GM20000 (cell line): ENCODE results near the gene DNM2.

ENCODE experiments used
- DNase-seq: peaks from one replicate; pipeline ENCODE4 v3.0.0; 2012; ENCODE audit warnings: low spot score
- TF ChIP-seq, protein P1 (sequence below): IDR thresholded peaks from 2 replicates; pipeline ENCODE4 v1.5.1; 2012; ENCODE audit warnings: mild to moderate bottlenecking, control low read depth; ENCODE audit errors: extremely low read depth, missing control alignments

DNM2 gene

DNA sequence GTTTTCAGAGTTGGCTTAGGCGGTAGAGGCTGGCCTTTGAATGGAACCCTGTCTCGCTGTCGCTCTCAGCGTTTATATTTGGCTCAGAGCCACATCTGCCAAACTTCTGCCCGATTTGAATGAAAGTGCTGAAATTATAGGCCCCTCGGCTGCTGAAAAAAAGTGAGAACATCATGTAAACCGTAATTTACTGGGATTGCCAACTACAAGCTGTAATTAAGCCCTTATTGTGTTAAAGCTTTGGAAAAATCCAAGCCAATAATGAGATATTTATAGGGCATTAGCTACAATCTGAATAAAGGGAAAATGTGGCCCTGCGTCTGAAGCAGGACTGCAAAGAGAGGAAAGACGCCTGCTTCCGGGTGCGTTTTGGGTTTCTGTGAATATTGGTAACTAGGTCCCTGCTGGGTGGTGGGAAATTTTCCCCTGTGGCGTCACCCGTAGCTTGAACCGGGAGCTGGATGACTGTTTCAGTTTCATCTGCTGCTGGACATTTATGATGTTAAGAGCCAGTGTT is 9.9 kb downstream of the DNM2 start:
- DNase-seq, result no peak
- TF ChIP-seq, protein P1, sequence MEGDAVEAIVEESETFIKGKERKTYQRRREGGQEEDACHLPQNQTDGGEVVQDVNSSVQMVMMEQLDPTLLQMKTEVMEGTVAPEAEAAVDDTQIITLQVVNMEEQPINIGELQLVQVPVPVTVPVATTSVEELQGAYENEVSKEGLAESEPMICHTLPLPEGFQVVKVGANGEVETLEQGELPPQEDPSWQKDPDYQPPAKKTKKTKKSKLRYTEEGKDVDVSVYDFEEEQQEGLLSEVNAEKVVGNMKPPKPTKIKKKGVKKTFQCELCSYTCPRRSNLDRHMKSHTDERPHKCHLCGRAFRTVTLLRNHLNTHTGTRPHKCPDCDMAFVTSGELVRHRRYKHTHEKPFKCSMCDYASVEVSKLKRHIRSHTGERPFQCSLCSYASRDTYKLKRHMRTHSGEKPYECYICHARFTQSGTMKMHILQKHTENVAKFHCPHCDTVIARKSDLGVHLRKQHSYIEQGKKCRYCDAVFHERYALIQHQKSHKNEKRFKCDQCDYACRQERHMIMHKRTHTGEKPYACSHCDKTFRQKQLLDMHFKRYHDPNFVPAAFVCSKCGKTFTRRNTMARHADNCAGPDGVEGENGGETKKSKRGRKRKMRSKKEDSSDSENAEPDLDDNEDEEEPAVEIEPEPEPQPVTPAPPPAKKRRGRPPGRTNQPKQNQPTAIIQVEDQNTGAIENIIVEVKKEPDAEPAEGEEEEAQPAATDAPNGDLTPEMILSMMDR, result no peak

DNA sequence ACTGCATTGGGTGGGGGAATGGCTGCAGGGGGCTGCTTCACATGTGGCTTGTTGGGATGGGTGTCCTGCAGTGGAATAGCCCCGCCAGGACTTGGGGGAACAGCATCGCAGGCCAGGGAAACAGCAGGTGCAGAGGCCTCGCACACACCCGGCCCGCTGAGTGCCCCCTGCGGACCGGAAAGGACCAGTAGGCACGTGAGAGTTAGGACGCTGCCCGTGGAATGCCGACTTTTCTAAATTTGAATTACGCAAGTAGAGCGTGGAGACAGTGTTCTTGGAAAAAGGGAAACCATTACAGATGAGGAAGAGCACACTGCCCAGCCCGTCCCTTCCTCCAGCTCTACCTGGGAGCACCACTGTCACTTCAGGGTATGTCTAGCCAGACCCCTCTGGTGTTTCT is 11.5 kb downstream of the DNM2 start:
- no peak for DNase-seq
- TF ChIP-seq, protein P1, result no peak

DNA sequence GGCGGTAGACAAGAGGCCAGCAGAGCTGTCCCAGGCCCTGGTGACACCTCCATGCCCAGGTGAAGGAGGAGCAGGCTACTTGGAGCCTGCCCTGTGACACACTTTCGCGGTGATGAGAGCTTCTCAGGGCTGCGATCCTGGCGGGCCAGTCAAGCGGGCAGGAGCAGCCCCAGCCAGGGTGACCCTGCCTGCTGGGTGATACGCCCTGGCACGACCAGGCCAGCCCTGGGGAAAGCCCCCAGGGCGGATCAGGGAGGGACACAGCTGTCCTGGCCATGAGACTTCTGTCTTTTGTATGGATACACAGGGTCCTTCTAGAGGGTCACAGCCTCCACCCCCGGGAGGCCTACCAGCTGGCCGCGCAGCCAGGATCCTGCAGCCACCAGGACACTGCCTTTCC is 13.1 kb downstream of the DNM2 start:
- DNase-seq, result no peak
- TF ChIP-seq, protein P1, result no peak

DNA sequence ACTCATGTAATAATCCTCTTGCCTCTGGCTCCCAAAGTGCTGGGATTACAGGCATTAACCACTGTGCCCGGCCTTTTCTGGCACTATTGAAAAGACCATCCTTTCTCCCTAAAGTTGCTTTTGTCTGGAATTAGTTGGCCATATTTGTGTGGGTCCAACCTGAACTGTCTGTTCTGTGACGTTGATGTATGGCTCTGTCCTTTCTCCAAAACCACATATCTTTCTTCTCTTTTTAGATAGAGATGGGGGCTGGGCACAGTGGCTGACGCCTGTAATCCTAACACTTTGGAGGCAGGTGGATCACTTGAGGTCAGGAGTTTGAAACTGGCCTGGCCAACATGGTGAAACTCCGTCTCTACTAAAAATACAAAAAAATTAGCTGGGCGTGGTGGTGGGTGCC is 17.9 kb downstream of the DNM2 start:
- TF ChIP-seq, protein P1, result no peak
- no peak for DNase-seq

DNA sequence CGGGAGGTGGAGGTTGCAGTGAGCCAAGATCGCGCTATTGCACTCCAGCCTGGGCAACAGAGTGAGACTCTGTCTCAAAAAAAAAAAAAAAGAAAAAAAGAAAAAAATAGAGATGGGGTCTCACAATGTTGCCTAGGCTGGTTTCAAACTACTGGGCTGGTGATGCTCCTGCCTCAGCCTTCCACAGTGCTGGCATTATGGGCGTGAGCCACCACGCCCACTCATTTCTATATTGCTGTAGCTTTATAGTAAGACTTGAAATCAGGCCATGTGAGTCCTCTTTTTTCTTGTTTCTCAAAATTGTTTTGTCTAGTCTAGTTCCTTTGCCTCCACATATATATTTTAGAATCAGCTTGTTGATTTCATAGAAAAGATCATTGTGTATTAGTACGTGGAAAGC is 18.3 kb downstream of the DNM2 start:
- TF ChIP-seq, protein P1, result no peak
- DNase-seq, result no peak

DNA sequence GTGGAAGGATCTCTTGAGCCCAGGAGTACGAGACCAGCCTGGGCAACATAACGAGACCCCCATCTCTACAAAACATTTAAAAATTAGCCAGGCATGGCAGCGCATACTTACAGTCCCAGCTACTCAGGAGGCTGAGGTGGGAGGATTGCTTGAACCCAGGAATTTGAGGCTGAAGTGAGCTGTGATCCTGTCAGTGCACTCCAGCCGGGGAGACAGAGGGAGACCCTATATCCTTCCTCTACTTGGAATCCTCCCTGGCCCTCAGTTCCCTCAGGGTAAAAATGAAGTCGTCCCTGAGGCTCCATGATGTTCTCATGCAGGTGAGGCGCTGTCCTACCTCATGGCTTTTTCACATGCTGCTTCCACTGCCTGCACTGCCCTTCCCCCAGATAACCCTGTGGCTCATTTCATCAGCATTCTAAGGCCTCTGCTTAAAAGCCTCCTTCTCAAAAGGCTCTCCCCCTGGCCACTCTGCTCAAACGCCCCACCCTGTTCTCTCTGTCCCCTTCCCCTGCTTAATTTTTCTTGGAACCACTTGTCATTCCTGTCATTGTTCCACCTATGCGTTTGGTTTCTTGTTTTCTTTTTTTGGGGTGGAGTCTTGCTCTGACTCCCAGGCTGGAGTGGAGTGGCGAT is 19.2 kb downstream of the DNM2 start:
- TF ChIP-seq, protein P1, result no peak
- DNase-seq, result no peak

DNA sequence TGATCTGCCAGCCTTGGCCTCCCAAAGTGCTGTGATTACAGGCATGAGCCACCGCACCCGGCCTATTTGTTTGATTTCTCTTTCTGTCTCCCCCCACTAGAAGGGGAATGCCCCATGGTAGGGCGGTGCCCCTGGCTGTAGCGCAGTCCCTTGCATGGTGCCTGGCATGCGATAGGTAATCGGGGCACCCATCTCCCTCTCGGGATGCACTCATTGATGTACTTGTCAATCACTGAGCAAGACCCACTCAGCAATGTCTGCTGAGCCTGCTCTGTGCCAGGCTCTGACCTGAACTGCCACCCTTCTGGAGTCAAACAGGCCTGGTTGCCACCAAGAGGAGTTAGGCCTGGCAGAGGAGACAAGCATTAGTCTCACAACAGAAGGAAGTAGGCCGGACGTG is 19.8 kb downstream of the DNM2 start:
- DNase-seq, result no peak
- TF ChIP-seq, protein P1, result no peak
